Cardiac muscle cell (in vitro differentiated cells and primary cell): ENCODE results near the gene DPH2. TPM values are rescaled to one million over a fixed set of nuclear protein-coding genes. Genes with fewer than 3 reads are reported as not detected.

ENCODE experiments used
- DNase-seq, 2 donors: peaks; one replicate each; pipeline versions ENCODE4 v3.0.0 to v3.0.0-alpha.2; 2010 to 2017; ENCODE audit warnings: low read depth in 1 of 2, low spot score in 1 of 2
- H3K27ac ChIP-seq: fragments of 200-600 bp; sonication (generic); 2 replicates; pipeline ENCODE4 v1.5.1; 2016
- H3K27me3 ChIP-seq: fragments of 200-600 bp; sonication (generic); 2 replicates; pipeline ENCODE4 v1.6.0; 2016; ENCODE audit warnings: control low read depth
- H3K36me3 ChIP-seq: fragments of 200-600 bp; sonication (generic); 2 replicates; pipeline ENCODE4 v1.5.1; 2016; ENCODE audit warnings: control low read depth
- H3K4me1 ChIP-seq: fragments of 200-600 bp; sonication (generic); 2 replicates; pipeline ENCODE4 v1.8.1; 2017; ENCODE audit warnings: low read depth, mild to moderate bottlenecking, mixed run types
- H3K4me3 ChIP-seq: fragments of 200-600 bp; sonication (generic); 2 replicates; pipeline ENCODE4 v1.5.1; 2016; ENCODE audit warnings: mild to moderate bottlenecking
- H3K9me3 ChIP-seq: fragments of 200-600 bp; sonication (generic); 2 replicates; pipeline ENCODE4 v1.5.1; 2017; ENCODE audit warnings: low read depth, mild to moderate bottlenecking, control low read depth
- CTCF ChIP-seq: IDR thresholded peaks from 2 replicates; pipeline ENCODE4 v1.5.1; 2012; ENCODE audit warnings: low read depth, mild to moderate bottlenecking, low read length
- polyA plus RNA-seq: library from polyadenylated mRNA; unstranded; fragments of >200 nt; fragmentation: Nextera tagmentation; extraction: Ambion mirVana; gene quantifications from 2 replicates; pipeline ENCODE4 v1.2.1, GENCODE V29; 2016
- total RNA-seq: library from RNA; depleted of rRNA; stranded (reverse); fragments of >200 nt; gene quantifications from 2 replicates; pipeline ENCODE4 v1.2.3, GENCODE V29; 2016

DPH2 gene
- total and polyA plus RNA-seq, 2 experiments from 2014 or later, result 20.7 to 21.5 TPM

- no peaks in the 10 kb centered on the region for H3K36me3 ChIP-seq
- no peak overlapping the region for H3K27ac ChIP-seq
- peaks cover 5% of the 10 kb centered on the region for H3K4me1 ChIP-seq
- H3K4me3 ChIP-seq, result no peak overlapping the region
- TF ChIP-seq CTCF, result no peak
- H3K27me3 ChIP-seq, result no peaks in the 10 kb centered on the region
- H3K9me3 ChIP-seq, result no peaks in the 10 kb centered on the region
- DNase-seq, result no peak
Measured at GRCh38 chr1:44016041-44016889, 46.5 kb downstream of the DPH2 start.

- no peaks in the 10 kb centered on the region for H3K27me3 ChIP-seq
- DNase-seq, result no peak
- H3K4me1 ChIP-seq, result peaks cover 5% of the 10 kb centered on the region
- no peaks in the 10 kb centered on the region for H3K36me3 ChIP-seq
- no peaks in the 10 kb centered on the region for H3K9me3 ChIP-seq
- no peak overlapping the region for H3K27ac ChIP-seq
- no peak for TF ChIP-seq CTCF
- H3K4me3 ChIP-seq, result no peak overlapping the region
Measured at GRCh38 chr1:44016890-44017400, 47.1 kb downstream of the DPH2 start.

- no peaks in the 10 kb centered on the region for H3K9me3 ChIP-seq
- DNase-seq, result no peak
- no peak overlapping the region for H3K4me3 ChIP-seq
- H3K36me3 ChIP-seq, result no peaks in the 10 kb centered on the region
- no peak overlapping the region for H3K27ac ChIP-seq
- TF ChIP-seq CTCF, result no peak
- H3K27me3 ChIP-seq, result no peaks in the 10 kb centered on the region
- peaks cover 4% of the 10 kb centered on the region for H3K4me1 ChIP-seq
Measured at GRCh38 chr1:44019466-44019948, 49.7 kb downstream of the DPH2 start.

DNA sequence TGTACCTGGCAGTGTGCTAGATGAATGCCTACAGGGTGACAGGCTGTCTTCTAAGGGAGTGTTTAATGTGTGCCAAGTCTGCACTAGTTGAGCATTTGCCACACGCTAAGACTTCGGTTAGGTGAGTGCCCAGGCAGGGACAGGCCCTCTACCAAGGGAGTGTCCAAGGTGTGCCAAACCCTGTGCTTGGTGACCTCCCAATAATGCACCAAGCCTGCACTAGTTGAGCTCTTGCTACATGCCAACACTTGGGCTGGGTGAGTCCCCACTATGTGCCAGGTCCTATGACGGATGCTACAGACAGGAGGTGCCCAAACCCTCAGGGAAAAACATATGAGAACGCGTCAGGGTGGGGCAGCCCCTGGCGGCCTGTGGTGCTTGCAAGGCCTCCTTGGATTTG, 50.7 kb downstream of the DPH2 start:
- H3K27ac ChIP-seq, result no peak overlapping the region
- no peaks in the 10 kb centered on the region for H3K27me3 ChIP-seq
- H3K4me1 ChIP-seq, result no peaks in the 10 kb centered on the region
- no peak for TF ChIP-seq CTCF
- H3K4me3 ChIP-seq, result no peak overlapping the region
- DNase-seq, result no peak
- H3K36me3 ChIP-seq, result no peaks in the 10 kb centered on the region
- no peaks in the 10 kb centered on the region for H3K9me3 ChIP-seq

DNA sequence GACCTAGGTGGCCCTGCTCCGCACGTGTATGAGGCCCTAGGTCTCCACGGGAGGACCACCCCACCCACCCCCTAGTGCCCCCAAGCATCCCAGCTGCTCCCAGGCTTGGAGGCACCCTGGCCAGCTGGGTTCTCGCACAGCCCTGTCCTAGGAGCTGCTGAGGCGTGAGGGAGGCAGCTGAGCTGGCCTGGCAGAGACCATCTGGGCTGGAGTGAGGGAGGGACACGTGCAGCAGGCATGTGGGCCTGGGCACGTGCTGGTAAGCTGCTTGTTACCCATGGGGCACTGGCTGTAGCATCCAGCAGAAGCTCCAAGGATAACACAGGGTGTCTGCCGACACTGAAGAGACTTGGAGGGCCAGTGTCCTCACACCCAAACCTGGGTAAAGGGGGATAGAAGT, 51.3 kb downstream of the DPH2 start:
- no peak for TF ChIP-seq CTCF
- Histone ChIP-seq H3K9me3 (no peaks in the 10 kb centered on the region), H3K4me1 (no peaks in the 10 kb centered on the region), H3K27me3 (no peaks in the 10 kb centered on the region), H3K27ac (no peak overlapping the region), H3K36me3 (no peaks in the 10 kb centered on the region), H3K4me3 (no peak overlapping the region)
- no peak for DNase-seq
